Liver (tissue), 9 donors: ENCODE data around the gene LRRC27. TPM values are rescaled to one million over a fixed set of nuclear protein-coding genes. Genes with fewer than 3 reads are reported as not detected.

Experiments used
- DNase-seq: peaks from one replicate; pipeline ENCODE4 v3.0.0-alpha.2; 2017; ENCODE audit warnings: low spot score
- H3K27ac ChIP-seq, 2 donors: one replicate each; pipeline ENCODE4 v1.7.0; 2013; ENCODE audit warnings: inconsistent platforms in 2 of 2, low read length in 2 of 2, control low read depth in 1 of 2, low read depth in 1 of 2, mild to moderate bottlenecking in 1 of 2
- H3K27me3 ChIP-seq, 4 donors: one replicate each; pipeline versions ENCODE4 v1.6.1 to v1.7.0; 2013; ENCODE audit warnings: low read length in 3 of 4, inconsistent platforms in 1 of 4, mild to moderate bottlenecking in 1 of 4, moderate library complexity in 1 of 4; ENCODE audit not compliant: control insufficient read depth in 4 of 4, insufficient read depth in 4 of 4
- H3K36me3 ChIP-seq, 4 donors: one replicate each; pipeline versions ENCODE4 v1.6.1 to v1.7.0; 2013; ENCODE audit warnings: low read length in 3 of 4, mild to moderate bottlenecking in 3 of 4, low read depth in 1 of 4, moderate library complexity in 1 of 4; ENCODE audit not compliant: control insufficient read depth in 4 of 4, insufficient read depth in 3 of 4
- H3K4me1 ChIP-seq, 4 donors: one replicate each; pipeline versions ENCODE4 v1.6.1 to v1.7.0; 2013; ENCODE audit warnings: low read length in 3 of 4, mild to moderate bottlenecking in 3 of 4, moderate library complexity in 1 of 4; ENCODE audit not compliant: control insufficient read depth in 4 of 4, insufficient read depth in 4 of 4
- H3K4me3 ChIP-seq, 3 donors: one replicate each; pipeline versions ENCODE4 v1.6.1 to v1.7.0; 2013; ENCODE audit warnings: low read length in 3 of 3, control low read depth in 1 of 3, low read depth in 1 of 3, mild to moderate bottlenecking in 1 of 3
- H3K9ac ChIP-seq, 2 donors: one replicate each; pipeline ENCODE4 v1.7.0; 2013; ENCODE audit warnings: low read length in 2 of 2, mild to moderate bottlenecking in 2 of 2, moderate library complexity in 2 of 2, control low read depth in 1 of 2, low read depth in 1 of 2
- H3K9me3 ChIP-seq, 4 donors: one replicate each; pipeline versions ENCODE4 v1.6.1 to v1.7.0; 2013; ENCODE audit warnings: low read length in 3 of 4; ENCODE audit not compliant: control insufficient read depth in 4 of 4
- EGR1 ChIP-seq, 2 donors: IDR thresholded peaks; 2 replicates each; pipeline ENCODE4 v1.6.1; 2016 to 2018; ENCODE audit warnings: antibody characterized with exemption in 2 of 2, low read depth in 2 of 2
- FOXA2 ChIP-seq: IDR thresholded peaks from 2 replicates; pipeline ENCODE4 v1.6.1; 2016; ENCODE audit warnings: antibody characterized with exemption
- GABPA ChIP-seq, 2 donors: IDR thresholded peaks in 1 of 2; conservative IDR thresholded peaks in 1 of 2; 2 replicates each; pipeline ENCODE4 v1.6.1; 2016; ENCODE audit warnings: antibody characterized with exemption in 2 of 2, mild to moderate bottlenecking in 1 of 2, moderate library complexity in 1 of 2
- HNF4A ChIP-seq, 2 donors: conservative IDR thresholded peaks; 2 replicates each; pipeline ENCODE4 v1.6.1; 2016; ENCODE audit warnings: antibody characterized with exemption in 2 of 2, mild to moderate bottlenecking in 2 of 2
- HNF4G ChIP-seq: IDR thresholded peaks from 2 replicates; pipeline ENCODE4 v1.6.1; 2016; ENCODE audit warnings: antibody characterized with exemption
- JUND ChIP-seq, 2 donors: IDR thresholded peaks; 2 replicates each; pipeline ENCODE4 v1.6.1; 2016; ENCODE audit warnings: antibody characterized with exemption in 2 of 2
- NR2F2 ChIP-seq: IDR thresholded peaks from 2 replicates; pipeline ENCODE4 v1.6.1; 2016; ENCODE audit warnings: antibody characterized with exemption
- RAD21 ChIP-seq, 2 donors: IDR thresholded peaks; 2 replicates each; pipeline ENCODE4 v1.6.1; 2016; ENCODE audit warnings: antibody characterized with exemption in 2 of 2, mild to moderate bottlenecking in 2 of 2
- RXRA ChIP-seq, 2 donors: IDR thresholded peaks; 2 replicates each; pipeline ENCODE4 v1.6.1; 2017 to 2018; ENCODE audit warnings: antibody characterized with exemption in 2 of 2, mild to moderate bottlenecking in 1 of 2
- SP1 ChIP-seq: IDR thresholded peaks from 2 replicates; pipeline ENCODE4 v1.6.1; 2018; ENCODE audit warnings: antibody characterized with exemption, mild to moderate bottlenecking
- TAF1 ChIP-seq: conservative IDR thresholded peaks from 2 replicates; pipeline ENCODE4 v1.6.1; 2016; ENCODE audit warnings: antibody characterized with exemption, mild to moderate bottlenecking
- YY1 ChIP-seq: IDR thresholded peaks from 2 replicates; pipeline ENCODE4 v1.6.1; 2016; ENCODE audit warnings: antibody characterized with exemption, mild to moderate bottlenecking
- WGBS: extraction: QIAGEN DNeasy Blood & Tissue Kit; methylation state at CpG from one replicate; pipeline ENCODE4 v1.1.7; 2013; 5-methylcytosine and 5-hydroxymethylcytosine counted together
- polyA plus RNA-seq, 2 donors: library from polyadenylated mRNA; stranded (reverse) in 1 of 2; unstranded in 1 of 2; fragments of 200-250 nt in 1 of 2; fragments of >200 nt in 1 of 2; fragmentation: Nextera tagmentation in 1 of 2; extraction: Ambion mirVana in 1 of 2; gene quantifications; one replicate each; pipeline versions ENCODE4 v1.2.1 to v1.2.3, GENCODE V29; 2013 to 2015
- total RNA-seq, 2 donors: library from RNA; depleted of rRNA; stranded (reverse); fragments of >200 nt; gene quantifications; one replicate each; pipeline ENCODE4 v1.2.3, GENCODE V29; 2014
- TF ChIP-seq, protein P1 (sequence below): IDR thresholded peaks from 2 replicates; pipeline ENCODE4 v1.6.1; 2016; ENCODE audit warnings: antibody characterized with exemption
- TF ChIP-seq, protein P2 (sequence below): IDR thresholded peaks from 2 replicates; pipeline ENCODE4 v1.6.1; 2016; ENCODE audit warnings: antibody characterized with exemption
- TF ChIP-seq, protein P3 (sequence below): IDR thresholded peaks from 2 replicates; pipeline ENCODE4 v1.6.1; 2016; ENCODE audit warnings: antibody characterized with exemption
- TF ChIP-seq, protein P4 (sequence below): fragments of 150-350 bp; IDR thresholded peaks from 2 replicates; pipeline ENCODE4 v1.5.1; 2017; ENCODE audit warnings: improper control_type of control experiment, low read depth, low read length; ENCODE audit not compliant: missing input control
- TF ChIP-seq, protein P5 (sequence below): IDR thresholded peaks from 2 replicates; pipeline ENCODE4 v1.6.1; 2016; ENCODE audit warnings: antibody characterized with exemption, mild to moderate bottlenecking
- donor health status: healthy.
- donor health status: healthy.
- donor health status: healthy.
- donor health status: healthy.
- donor health status: healthy.

The LRRC27 gene
- total and polyA plus RNA-seq, 4 donors = 1.8 to 2.8 (median 2.6) TPM

DNA sequence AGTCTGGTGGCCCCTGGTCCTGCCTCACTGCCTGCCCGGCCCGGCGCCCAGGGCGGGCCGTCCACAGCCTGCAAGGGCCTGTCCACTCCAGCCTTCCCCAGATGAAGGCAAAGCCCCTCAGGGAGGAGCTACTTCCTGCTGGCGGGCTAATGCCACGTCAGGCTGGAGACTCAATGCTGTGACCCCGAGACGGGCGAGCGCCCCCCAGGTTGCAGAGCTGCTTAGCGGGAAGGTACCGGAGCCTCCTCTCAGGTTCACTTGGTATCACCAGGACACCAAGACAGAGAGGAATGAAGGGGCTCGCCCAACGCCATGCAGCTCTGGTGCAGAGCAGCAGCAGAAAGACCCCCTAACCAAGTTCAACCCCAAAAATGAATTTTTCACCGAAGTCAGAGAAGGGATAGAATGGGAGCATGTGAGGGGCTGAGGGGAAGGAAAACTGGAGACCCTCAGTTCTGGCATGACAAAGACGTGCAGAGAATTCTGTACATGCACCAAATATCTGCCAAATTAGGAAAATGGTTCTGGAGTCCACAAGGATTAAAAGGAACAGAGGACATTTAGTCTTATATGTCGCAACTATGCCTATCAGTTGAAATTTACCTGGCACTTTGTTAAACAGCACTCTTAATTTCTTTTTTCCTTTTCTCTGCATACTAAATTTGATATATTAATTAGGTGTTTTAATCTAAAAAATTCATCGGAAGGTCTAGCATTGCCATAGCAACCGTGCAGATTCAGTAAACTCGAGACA is 27.1 kb upstream of the LRRC27 start (continued):
- TF ChIP-seq, protein P1, sequence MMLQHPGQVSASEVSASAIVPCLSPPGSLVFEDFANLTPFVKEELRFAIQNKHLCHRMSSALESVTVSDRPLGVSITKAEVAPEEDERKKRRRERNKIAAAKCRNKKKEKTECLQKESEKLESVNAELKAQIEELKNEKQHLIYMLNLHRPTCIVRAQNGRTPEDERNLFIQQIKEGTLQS = no peak
- TF ChIP-seq RAD21 (IDR thresholded peaks at IDR 0.05) (no peak), SP1 (no peak), RXRA (IDR thresholded peaks at IDR 0.05) (no peak), EGR1 (IDR thresholded peaks at IDR 0.05; ENCODE audit: low read depth in 2 of 2) (no peak)
- TF ChIP-seq, protein P2, sequence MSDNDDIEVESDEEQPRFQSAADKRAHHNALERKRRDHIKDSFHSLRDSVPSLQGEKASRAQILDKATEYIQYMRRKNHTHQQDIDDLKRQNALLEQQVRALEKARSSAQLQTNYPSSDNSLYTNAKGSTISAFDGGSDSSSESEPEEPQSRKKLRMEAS = no peak

DNA sequence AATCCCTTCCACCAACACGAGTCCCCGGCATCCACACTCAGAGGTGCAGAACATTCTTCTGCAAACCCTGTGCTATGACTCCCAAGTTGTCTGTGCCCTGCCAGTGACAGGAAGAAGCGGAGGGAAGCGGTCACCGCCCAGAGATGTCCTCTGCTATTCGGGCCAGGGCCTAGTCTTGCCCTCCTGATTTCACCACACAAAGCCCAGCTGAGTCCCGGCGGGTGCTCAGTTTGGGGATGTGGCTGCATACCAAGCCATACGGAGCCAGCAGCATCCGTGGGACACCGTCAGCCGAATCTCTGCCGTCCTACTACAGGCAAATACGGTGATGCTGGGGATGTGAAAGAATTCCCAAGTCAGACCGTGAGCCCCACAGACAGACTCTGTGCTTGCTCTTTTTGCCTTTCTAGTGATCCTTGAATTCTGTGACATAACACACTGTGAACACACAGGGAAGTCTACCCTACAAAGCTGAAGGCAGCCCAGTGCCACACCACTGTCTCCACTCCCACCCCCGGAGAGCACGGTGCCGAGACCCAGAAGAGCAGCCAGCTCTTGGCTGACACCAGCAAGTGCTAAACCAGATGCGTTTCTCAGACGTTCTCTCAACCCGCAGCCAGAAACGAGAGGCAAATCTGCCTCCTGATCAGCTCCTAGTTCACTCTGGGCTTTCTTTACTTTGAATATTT is 26.2 kb upstream of the LRRC27 start:
- H3K4me1 ChIP-seq = peaks cover 6 to 18% (median 10%) of the 10 kb centered on the region in 4 donors
- no peaks in the 10 kb centered on the region for H3K36me3 ChIP-seq
- WGBS = 92% methylated on average over 22 of the region's 22 CpGs
- no peak overlapping the region for H3K4me3 ChIP-seq
- DNase-seq = no peak
- H3K9me3 ChIP-seq = no peaks in the 10 kb centered on the region
- no peaks in the 10 kb centered on the region for H3K27me3 ChIP-seq
- H3K9ac ChIP-seq = no peak overlapping the region
- TF ChIP-seq EGR1 (IDR thresholded peaks at IDR 0.05; ENCODE audit: low read depth in 2 of 2) (no peak), NR2F2 (no peak), FOXA2 (no peak), GABPA (IDR thresholded peaks at IDR 0.05 in 1 of 2, conservative IDR thresholded peaks at IDR 0.05 in 1 of 2) (no peak), SP1 (no peak), TAF1 (no peak), HNF4G (no peak), YY1 (no peak), RXRA (IDR thresholded peaks at IDR 0.05) (no peak), JUND (IDR thresholded peaks at IDR 0.05) (no peak), HNF4A (conservative IDR thresholded peaks at IDR 0.05) (no peak), RAD21 (IDR thresholded peaks at IDR 0.05) (no peak)
- TF ChIP-seq, protein P3, sequence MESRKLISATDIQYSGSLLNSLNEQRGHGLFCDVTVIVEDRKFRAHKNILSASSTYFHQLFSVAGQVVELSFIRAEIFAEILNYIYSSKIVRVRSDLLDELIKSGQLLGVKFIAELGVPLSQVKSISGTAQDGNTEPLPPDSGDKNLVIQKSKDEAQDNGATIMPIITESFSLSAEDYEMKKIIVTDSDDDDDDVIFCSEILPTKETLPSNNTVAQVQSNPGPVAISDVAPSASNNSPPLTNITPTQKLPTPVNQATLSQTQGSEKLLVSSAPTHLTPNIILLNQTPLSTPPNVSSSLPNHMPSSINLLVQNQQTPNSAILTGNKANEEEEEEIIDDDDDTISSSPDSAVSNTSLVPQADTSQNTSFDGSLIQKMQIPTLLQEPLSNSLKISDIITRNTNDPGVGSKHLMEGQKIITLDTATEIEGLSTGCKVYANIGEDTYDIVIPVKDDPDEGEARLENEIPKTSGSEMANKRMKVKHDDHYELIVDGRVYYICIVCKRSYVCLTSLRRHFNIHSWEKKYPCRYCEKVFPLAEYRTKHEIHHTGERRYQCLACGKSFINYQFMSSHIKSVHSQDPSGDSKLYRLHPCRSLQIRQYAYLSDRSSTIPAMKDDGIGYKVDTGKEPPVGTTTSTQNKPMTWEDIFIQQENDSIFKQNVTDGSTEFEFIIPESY = no peak
- TF ChIP-seq, protein P4, sequence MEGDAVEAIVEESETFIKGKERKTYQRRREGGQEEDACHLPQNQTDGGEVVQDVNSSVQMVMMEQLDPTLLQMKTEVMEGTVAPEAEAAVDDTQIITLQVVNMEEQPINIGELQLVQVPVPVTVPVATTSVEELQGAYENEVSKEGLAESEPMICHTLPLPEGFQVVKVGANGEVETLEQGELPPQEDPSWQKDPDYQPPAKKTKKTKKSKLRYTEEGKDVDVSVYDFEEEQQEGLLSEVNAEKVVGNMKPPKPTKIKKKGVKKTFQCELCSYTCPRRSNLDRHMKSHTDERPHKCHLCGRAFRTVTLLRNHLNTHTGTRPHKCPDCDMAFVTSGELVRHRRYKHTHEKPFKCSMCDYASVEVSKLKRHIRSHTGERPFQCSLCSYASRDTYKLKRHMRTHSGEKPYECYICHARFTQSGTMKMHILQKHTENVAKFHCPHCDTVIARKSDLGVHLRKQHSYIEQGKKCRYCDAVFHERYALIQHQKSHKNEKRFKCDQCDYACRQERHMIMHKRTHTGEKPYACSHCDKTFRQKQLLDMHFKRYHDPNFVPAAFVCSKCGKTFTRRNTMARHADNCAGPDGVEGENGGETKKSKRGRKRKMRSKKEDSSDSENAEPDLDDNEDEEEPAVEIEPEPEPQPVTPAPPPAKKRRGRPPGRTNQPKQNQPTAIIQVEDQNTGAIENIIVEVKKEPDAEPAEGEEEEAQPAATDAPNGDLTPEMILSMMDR = no peak
- TF ChIP-seq, protein P5, sequence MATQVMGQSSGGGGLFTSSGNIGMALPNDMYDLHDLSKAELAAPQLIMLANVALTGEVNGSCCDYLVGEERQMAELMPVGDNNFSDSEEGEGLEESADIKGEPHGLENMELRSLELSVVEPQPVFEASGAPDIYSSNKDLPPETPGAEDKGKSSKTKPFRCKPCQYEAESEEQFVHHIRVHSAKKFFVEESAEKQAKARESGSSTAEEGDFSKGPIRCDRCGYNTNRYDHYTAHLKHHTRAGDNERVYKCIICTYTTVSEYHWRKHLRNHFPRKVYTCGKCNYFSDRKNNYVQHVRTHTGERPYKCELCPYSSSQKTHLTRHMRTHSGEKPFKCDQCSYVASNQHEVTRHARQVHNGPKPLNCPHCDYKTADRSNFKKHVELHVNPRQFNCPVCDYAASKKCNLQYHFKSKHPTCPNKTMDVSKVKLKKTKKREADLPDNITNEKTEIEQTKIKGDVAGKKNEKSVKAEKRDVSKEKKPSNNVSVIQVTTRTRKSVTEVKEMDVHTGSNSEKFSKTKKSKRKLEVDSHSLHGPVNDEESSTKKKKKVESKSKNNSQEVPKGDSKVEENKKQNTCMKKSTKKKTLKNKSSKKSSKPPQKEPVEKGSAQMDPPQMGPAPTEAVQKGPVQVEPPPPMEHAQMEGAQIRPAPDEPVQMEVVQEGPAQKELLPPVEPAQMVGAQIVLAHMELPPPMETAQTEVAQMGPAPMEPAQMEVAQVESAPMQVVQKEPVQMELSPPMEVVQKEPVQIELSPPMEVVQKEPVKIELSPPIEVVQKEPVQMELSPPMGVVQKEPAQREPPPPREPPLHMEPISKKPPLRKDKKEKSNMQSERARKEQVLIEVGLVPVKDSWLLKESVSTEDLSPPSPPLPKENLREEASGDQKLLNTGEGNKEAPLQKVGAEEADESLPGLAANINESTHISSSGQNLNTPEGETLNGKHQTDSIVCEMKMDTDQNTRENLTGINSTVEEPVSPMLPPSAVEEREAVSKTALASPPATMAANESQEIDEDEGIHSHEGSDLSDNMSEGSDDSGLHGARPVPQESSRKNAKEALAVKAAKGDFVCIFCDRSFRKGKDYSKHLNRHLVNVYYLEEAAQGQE = no peak
- TF ChIP-seq, protein P2 = no peak
- TF ChIP-seq, protein P1 = no peak
- H3K27ac ChIP-seq = no peak overlapping the region
